ENCODE results near the gene SLC8A1. TPM values are rescaled to one million over a fixed set of nuclear protein-coding genes. Genes with fewer than 3 reads are reported as not detected.

SLC8A1 gene
- total RNA-seq, 1 experiment from 2014 or later: 1.7 TPM

- Histone ChIP-seq H3K79me1 (ENCODE audit: insufficient read depth, low read depth, low read length, poor library complexity, severe bottlenecking) (no peaks in the 10 kb centered on the region), H3K4ac (ENCODE audit: low read depth, low read length) (no peak overlapping the region), H3K14ac (ENCODE audit: insufficient read depth, low read length) (no peak overlapping the region), H3K27me3 (ENCODE audit: insufficient read depth, low read length) (no peaks in the 10 kb centered on the region), H3K23ac (ENCODE audit: insufficient read length, low read depth, low read length) (no peak overlapping the region), H2BK20ac (ENCODE audit: low read depth, low read length, poor library complexity, severe bottlenecking) (no peak overlapping the region), H2BK12ac (ENCODE audit: insufficient read length, low read depth, low read length) (no peak overlapping the region), H3K79me2 (ENCODE audit: insufficient read depth, low read length) (no peaks in the 10 kb centered on the region), H3K27ac (ENCODE audit: insufficient read length, low read depth, low read length) (no peak overlapping the region), H4K91ac (ENCODE audit: insufficient read length, low read depth, low read length) (no peak overlapping the region), H2BK5ac (ENCODE audit: insufficient read length, low read length) (no peak overlapping the region), H3K56ac (ENCODE audit: insufficient read length, low read depth, low read length) (no peak overlapping the region), H3K4me1 (ENCODE audit: insufficient read depth, low read length) (no peaks in the 10 kb centered on the region), H2BK120ac (ENCODE audit: low read depth, low read length, poor library complexity, severe bottlenecking) (no peak overlapping the region), H3K18ac (ENCODE audit: insufficient read length, low read depth, low read length) (no peak overlapping the region), H4K20me1 (ENCODE audit: control insufficient read depth, insufficient read depth, insufficient read length) (no peaks in the 10 kb centered on the region), H3T11ph (ENCODE audit: low read length) (no peak overlapping the region), H2AK5ac (ENCODE audit: insufficient read length, low read length) (no peak overlapping the region), H4K8ac (replicated peaks; ENCODE audit: insufficient read length, low read depth, low read length) (no peak overlapping the region), H3K4me2 (ENCODE audit: insufficient read depth, insufficient read length, low read length) (no peak overlapping the region), H3K9me3 (ENCODE audit: control insufficient read depth, low read depth, low read length) (no peaks in the 10 kb centered on the region), H2BK15ac (ENCODE audit: low read depth, low read length) (no peak overlapping the region), H3K9ac (ENCODE audit: extremely low read depth, insufficient read length, low read length) (no peak overlapping the region), H2AFZ (ENCODE audit: low read length) (no peak overlapping the region), H4K5ac (ENCODE audit: insufficient read length, low read depth, low read length) (no peak overlapping the region), H3K23me2 (ENCODE audit: insufficient read length, low read depth, low read length, poor library complexity, severe bottlenecking) (no peaks in the 10 kb centered on the region)
- no peak for DNase-seq
- Mint-ChIP-seq H3K27ac (no peak overlapping the region), H3K4me1 (peaks cover 0 to 5% of the 10 kb centered on the region in 2 experiments; a peak in 1 of 4 replicates), H3K9me3 (no peaks in the 10 kb centered on the region), H3K27me3 (ENCODE audit: low read depth) (no peaks in the 10 kb centered on the region), H3K36me3 (ENCODE audit: insufficient read depth in 1 of 3, low read depth in 3 of 3) (no peaks in the 10 kb centered on the region), H3K4me3 (no peak overlapping the region)
- no peak for TF ChIP-seq CTCF (conservative IDR thresholded peaks at IDR 0.05)
- no CpG with 5 or more reads among the region's 3 CpGs for WGBS (ENCODE audit: extremely low coverage, insufficient read length, low lambda C conversion rate)
These were observed 20.3 kb downstream of the SLC8A1 start for GRCh38 chr2:40431600-40431955.

All from H9 (cell line).